BE2C (cell line): Measurements from ENCODE around the gene MRPL34.

Experiments
- DNase-seq: peaks from one replicate; pipeline ENCODE4 v3.0.0-alpha.2; 2020
- H3K27me3 ChIP-seq: fragments of 250-450 bp; sonication (Bioruptor Pico); 2 replicates; pipeline ENCODE4 v1.5.1; 2020; ENCODE audit warnings: mild to moderate bottlenecking
- H3K36me3 ChIP-seq: fragments of 250-450 bp; sonication (Bioruptor Pico); 2 replicates; pipeline ENCODE4 v1.5.1; 2020; ENCODE audit warnings: mild to moderate bottlenecking
- H3K4me1 ChIP-seq: fragments of 250-450 bp; sonication (Bioruptor Pico); 2 replicates; pipeline ENCODE4 v1.5.1; 2020
- H3K4me3 ChIP-seq: 2 replicates; pipeline ENCODE4 v1.5.1; 2011; ENCODE audit warnings: low read depth, low read length
- H3K9me3 ChIP-seq: fragments of 250-450 bp; sonication (Bioruptor Pico); 2 replicates; pipeline ENCODE4 v1.5.1; 2020
- CTCF ChIP-seq: IDR thresholded peaks from 2 replicates; pipeline ENCODE4 v1.5.1; 2012; ENCODE audit warnings: mild to moderate bottlenecking, low read depth, low read length

Gene MRPL34

GRCh38 chr19:17340871-17341357 is 35.2 kb downstream of the MRPL34 start:
- H3K9me3 ChIP-seq = no peaks in the 10 kb centered on the region
- TF ChIP-seq CTCF = no peak
- no peak for DNase-seq

GRCh38 chr19:17341386-17341785 is 35.7 kb downstream of the MRPL34 start:
- no peaks in the 10 kb centered on the region for H3K9me3 ChIP-seq
- no peaks in the 10 kb centered on the region; the same call in 1 of the 2 replicates for H3K36me3 ChIP-seq
- no peaks in the 10 kb centered on the region for H3K4me1 ChIP-seq
- TF ChIP-seq CTCF = no peak
- H3K27me3 ChIP-seq = no peaks in the 10 kb centered on the region
- no peak overlapping the region for H3K4me3 ChIP-seq
- DNase-seq = no peak

More at GRCh38 chr19:17340871-17341357, 35.2 kb downstream of the MRPL34 start:
- H3K27me3 ChIP-seq = no peaks in the 10 kb centered on the region
- no peaks in the 10 kb centered on the region; the same call in 1 of the 2 replicates for H3K36me3 ChIP-seq
- H3K4me3 ChIP-seq = no peak overlapping the region
- H3K4me1 ChIP-seq = no peaks in the 10 kb centered on the region

GRCh38 chr19:17341845-17342244 is 36.2 kb downstream of the MRPL34 start:
- DNase-seq = no peak
- Histone ChIP-seq H3K9me3 (no peaks in the 10 kb centered on the region), H3K36me3 (no peaks in the 10 kb centered on the region; the same call in 1 of the 2 replicates), H3K4me3 (no peak overlapping the region), H3K27me3 (no peaks in the 10 kb centered on the region), H3K4me1 (no peaks in the 10 kb centered on the region)
- no peak for TF ChIP-seq CTCF

GRCh38 chr19:17346109-17346671 is 40.5 kb downstream of the MRPL34 start:
- TF ChIP-seq CTCF = peak; percentile 87
- no peak overlapping the region for H3K4me3 ChIP-seq

GRCh38 chr19:17347361-17347760 is 41.7 kb downstream of the MRPL34 start:
- TF ChIP-seq CTCF = no peak
- Histone ChIP-seq H3K27me3 (no peaks in the 10 kb centered on the region), H3K4me3 (no peak overlapping the region), H3K9me3 (no peaks in the 10 kb centered on the region), H3K36me3 (no peaks in the 10 kb centered on the region), H3K4me1 (no peaks in the 10 kb centered on the region)
- DNase-seq = no peak

More at GRCh38 chr19:17346109-17346671, 40.5 kb downstream of the MRPL34 start:
- peak; percentile 78 for DNase-seq
- no peaks in the 10 kb centered on the region for H3K9me3 ChIP-seq
- H3K27me3 ChIP-seq = no peaks in the 10 kb centered on the region
- no peaks in the 10 kb centered on the region; the same call in 1 of the 2 replicates for H3K36me3 ChIP-seq
- H3K4me1 ChIP-seq = no peaks in the 10 kb centered on the region

GRCh38 chr19:17347877-17348276 is 42.2 kb downstream of the MRPL34 start:
- DNase-seq = no peak
- no peaks in the 10 kb centered on the region for H3K4me1 ChIP-seq
- H3K4me3 ChIP-seq = no peak overlapping the region

More at GRCh38 chr19:17347877-17348276, 42.2 kb downstream of the MRPL34 start:
- TF ChIP-seq CTCF = no peak
- no peaks in the 10 kb centered on the region for H3K9me3 ChIP-seq
- H3K36me3 ChIP-seq = no peaks in the 10 kb centered on the region
- no peaks in the 10 kb centered on the region for H3K27me3 ChIP-seq
